ENCODE data around the gene TLR9.

DNA sequence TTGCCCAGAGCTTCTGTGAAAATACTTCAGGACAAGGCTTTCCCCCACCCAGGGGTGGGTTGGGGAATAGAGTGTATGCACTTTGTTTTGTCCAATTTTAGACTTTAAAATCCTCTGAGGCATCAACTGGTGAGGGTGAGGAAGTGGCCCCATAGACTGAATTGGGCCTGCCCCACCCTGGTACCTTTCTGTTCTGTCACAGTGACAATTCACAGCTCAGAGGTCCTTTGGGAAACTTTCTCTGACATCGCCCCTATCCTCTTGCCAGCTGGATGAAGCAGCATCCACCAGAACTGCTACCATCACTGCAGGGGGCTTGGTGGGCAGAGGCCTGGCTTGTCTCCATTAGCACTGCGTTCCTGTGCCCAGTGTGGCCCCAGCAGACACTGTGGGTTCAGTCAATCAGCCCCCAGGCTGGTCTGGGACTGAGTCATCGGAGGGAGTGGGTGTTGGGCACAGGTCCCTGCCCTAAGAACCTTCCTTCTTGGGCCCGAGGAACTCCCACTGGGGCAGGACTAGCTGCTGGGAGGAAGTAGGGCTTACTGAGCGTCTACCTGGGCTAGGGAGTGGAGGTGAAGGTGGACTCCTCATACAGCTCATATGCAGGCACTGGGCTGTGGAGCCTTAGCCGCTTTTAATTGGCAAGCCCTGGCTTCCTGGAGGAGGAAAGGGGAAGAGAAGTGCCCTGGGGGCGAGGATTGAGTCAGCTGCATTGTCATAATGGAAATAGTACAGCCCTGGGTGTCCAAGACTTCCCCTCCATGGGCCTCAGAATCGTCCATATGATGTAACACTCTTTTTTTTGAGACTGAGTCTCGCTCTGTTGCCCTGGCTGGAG is 18.6 kb upstream of the TLR9 start:
- TF ChIP-seq, protein P1, sequence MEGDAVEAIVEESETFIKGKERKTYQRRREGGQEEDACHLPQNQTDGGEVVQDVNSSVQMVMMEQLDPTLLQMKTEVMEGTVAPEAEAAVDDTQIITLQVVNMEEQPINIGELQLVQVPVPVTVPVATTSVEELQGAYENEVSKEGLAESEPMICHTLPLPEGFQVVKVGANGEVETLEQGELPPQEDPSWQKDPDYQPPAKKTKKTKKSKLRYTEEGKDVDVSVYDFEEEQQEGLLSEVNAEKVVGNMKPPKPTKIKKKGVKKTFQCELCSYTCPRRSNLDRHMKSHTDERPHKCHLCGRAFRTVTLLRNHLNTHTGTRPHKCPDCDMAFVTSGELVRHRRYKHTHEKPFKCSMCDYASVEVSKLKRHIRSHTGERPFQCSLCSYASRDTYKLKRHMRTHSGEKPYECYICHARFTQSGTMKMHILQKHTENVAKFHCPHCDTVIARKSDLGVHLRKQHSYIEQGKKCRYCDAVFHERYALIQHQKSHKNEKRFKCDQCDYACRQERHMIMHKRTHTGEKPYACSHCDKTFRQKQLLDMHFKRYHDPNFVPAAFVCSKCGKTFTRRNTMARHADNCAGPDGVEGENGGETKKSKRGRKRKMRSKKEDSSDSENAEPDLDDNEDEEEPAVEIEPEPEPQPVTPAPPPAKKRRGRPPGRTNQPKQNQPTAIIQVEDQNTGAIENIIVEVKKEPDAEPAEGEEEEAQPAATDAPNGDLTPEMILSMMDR (IDR thresholded peaks at IDR 0.05): no peak
- no peak for TF ChIP-seq POLR2A (IDR thresholded peaks at IDR 0.05)

Data from testis (tissue), 2 donors.